Melanocyte of skin (primary cell): Measurements from ENCODE around the gene RPL37. TPM values are rescaled to one million over a fixed set of nuclear protein-coding genes. Genes with fewer than 3 reads are reported as not detected.

Source experiments
- small RNA-seq, 2 donors: library from RNA; depleted of rRNA; stranded (forward); fragments of <200 nt; gene quantifications; one replicate each; pipeline ENCODE3, GENCODE V24; 2012
- total RNA-seq, 2 donors: library from RNA; depleted of rRNA; stranded (reverse); fragments of >200 nt; gene quantifications; 2 replicates each; pipeline ENCODE4 v1.2.3, GENCODE V29; 2012

The RPL37 gene
- total RNA-seq, result 100 to 1,000 TPM; 186 to 460 TPM

GRCh38 chr5:40834849-40835787 lies at the start of gene RPL37:
Gene RPL37 (minus strand): TSS chr5:40835222. CDS start chr5:40835185, 37 bp downstream.

GRCh38 chr5:40841068-40841805 lies 6.2 kb upstream of the RPL37 start, which contains the start of gene CARD6:
Gene CARD6 (plus strand): TSS chr5:40841367. CDS start chr5:40841383, 16 bp downstream.

GRCh38 chr5:40798012-40798800 lies 36.8 kb downstream of the RPL37 start, which contains the start of gene PRKAA1:
Gene PRKAA1 (minus strand): TSS chr5:40798374. CDS start chr5:40798189, 185 bp downstream.

Small RNAs within 50 kb of the gene (small RNA-seq; reads per million reads assigned to genes)
- gene RF00191 (0 reads per million in 2 donors), gene SNORD72 (6.9 to 15.0 reads per million in 2 donors)

Other genes with a start within 250 kb of the RPL37 start
- under 1 TPM in 1 of 2 donors, not detected in 1; 0.34 TPM for gene PTGER4, start 155.3 kb downstream of the RPL37 start, total RNA-seq
- gene TTC33, start 79.3 kb downstream of the RPL37 start, total RNA-seq, result 10 to 100 TPM; 12.7 to 15.0 TPM
- gene PRKAA1, start 36.8 kb downstream of the RPL37 start, total RNA-seq, result 10 to 100 TPM; 63.3 to 66.3 TPM
- gene CARD6, start 6.1 kb upstream of the RPL37 start, total RNA-seq, result 1 to 10 TPM; 5.3 to 7.9 TPM
- gene C7, start 74.3 kb upstream of the RPL37 start, total RNA-seq, result not detected
- gene MROH2B, start 236.1 kb upstream of the RPL37 start, total RNA-seq, result not detected